ENCODE measurements around the gene TMEM11.

Gene TMEM11

GRCh38 chr17:21217346-21217745, 3.4 kb upstream of the TMEM11 start:
- Mint-ChIP-seq H3K27me3 (ENCODE audit: low read depth) (no peaks in the 10 kb centered on the region), H3K4me1 (peaks cover 38% of the 10 kb centered on the region), H3K27ac (peak overlapping the region in 2 of 3 experiments; percentile 31 to 45), H3K9me3 (no peaks in the 10 kb centered on the region), H3K36me3 (ENCODE audit: low read depth) (peaks cover 13% of the 10 kb centered on the region), H3K4me3 (peak overlapping the region in 2 of 3 experiments; percentile 49 to 78)
- no peak for TF ChIP-seq CTCF (IDR thresholded peaks at IDR 0.05; ENCODE audit: unreplicated experiment in 3 of 3)

GRCh38 chr17:21215935-21216334, 2.0 kb upstream of the TMEM11 start:
- Mint-ChIP-seq H3K9me3 (no peaks in the 10 kb centered on the region), H3K27me3 (ENCODE audit: low read depth) (no peaks in the 10 kb centered on the region), H3K27ac (peak overlapping the region; percentile 93 to 95 (median 93)), H3K36me3 (ENCODE audit: low read depth) (no peaks in the 10 kb centered on the region), H3K4me3 (peak overlapping the region; percentile 86 to 92 (median 90)), H3K4me1 (peaks cover 49% of the 10 kb centered on the region)
- TF ChIP-seq CTCF (IDR thresholded peaks at IDR 0.05; ENCODE audit: unreplicated experiment in 3 of 3), result no peak

GRCh38 chr17:21214777-21215541, 998 bp upstream of the TMEM11 start:
- H3K27ac Mint-ChIP-seq, result peak overlapping the region; percentile 93 to 95 (median 93)
- H3K36me3 Mint-ChIP-seq (ENCODE audit: low read depth), result peaks cover 4% of the 10 kb centered on the region
- TF ChIP-seq CTCF (IDR thresholded peaks at IDR 0.05; ENCODE audit: unreplicated experiment in 3 of 3), result no peak
- H3K9me3 Mint-ChIP-seq, result no peaks in the 10 kb centered on the region
- peaks cover 57% of the 10 kb centered on the region for H3K4me1 Mint-ChIP-seq
- H3K27me3 Mint-ChIP-seq (ENCODE audit: low read depth), result no peaks in the 10 kb centered on the region
- peak overlapping the region; percentile 86 to 92 (median 90) for H3K4me3 Mint-ChIP-seq

GRCh38 chr17:21213638-21214014, 335 bp downstream of the TMEM11 start:
- H3K27me3 Mint-ChIP-seq (ENCODE audit: low read depth), result no peaks in the 10 kb centered on the region
- peaks cover 6% of the 10 kb centered on the region for H3K36me3 Mint-ChIP-seq (ENCODE audit: low read depth)
- peak overlapping the region; percentile 93 to 96 (median 93) for H3K27ac Mint-ChIP-seq
- H3K4me3 Mint-ChIP-seq, result peak overlapping the region; percentile 91 to 96 (median 92)
- no peaks in the 10 kb centered on the region for H3K9me3 Mint-ChIP-seq
- no peak for TF ChIP-seq CTCF (IDR thresholded peaks at IDR 0.05; ENCODE audit: unreplicated experiment in 3 of 3)
- peaks cover 55% of the 10 kb centered on the region for H3K4me1 Mint-ChIP-seq

GRCh38 chr17:21212826-21213637, 929 bp downstream of the TMEM11 start:
- H3K9me3 Mint-ChIP-seq, result no peaks in the 10 kb centered on the region
- TF ChIP-seq CTCF (IDR thresholded peaks at IDR 0.05; ENCODE audit: unreplicated experiment in 3 of 3), result no peak
- peaks cover 50% of the 10 kb centered on the region for H3K4me1 Mint-ChIP-seq
- no peaks in the 10 kb centered on the region for H3K27me3 Mint-ChIP-seq (ENCODE audit: low read depth)
- peaks cover 8% of the 10 kb centered on the region for H3K36me3 Mint-ChIP-seq (ENCODE audit: low read depth)
- H3K27ac Mint-ChIP-seq, result peak overlapping the region; percentile 93 to 94 (median 93)
- peak overlapping the region; percentile 91 to 96 (median 92) for H3K4me3 Mint-ChIP-seq

Measured in nephron (organoid).